NOMO-1 treated with dmso at 0.1 percent for 144 hours (cell line): ENCODE results near the gene RPGRIP1L.

Experiments
- DNase-seq: peaks from one replicate; lab custom pipeline; 2025; ENCODE audit not compliant: unreplicated experiment; lab: John Stamatoyannopoulos, UW

RPGRIP1L gene

DNA sequence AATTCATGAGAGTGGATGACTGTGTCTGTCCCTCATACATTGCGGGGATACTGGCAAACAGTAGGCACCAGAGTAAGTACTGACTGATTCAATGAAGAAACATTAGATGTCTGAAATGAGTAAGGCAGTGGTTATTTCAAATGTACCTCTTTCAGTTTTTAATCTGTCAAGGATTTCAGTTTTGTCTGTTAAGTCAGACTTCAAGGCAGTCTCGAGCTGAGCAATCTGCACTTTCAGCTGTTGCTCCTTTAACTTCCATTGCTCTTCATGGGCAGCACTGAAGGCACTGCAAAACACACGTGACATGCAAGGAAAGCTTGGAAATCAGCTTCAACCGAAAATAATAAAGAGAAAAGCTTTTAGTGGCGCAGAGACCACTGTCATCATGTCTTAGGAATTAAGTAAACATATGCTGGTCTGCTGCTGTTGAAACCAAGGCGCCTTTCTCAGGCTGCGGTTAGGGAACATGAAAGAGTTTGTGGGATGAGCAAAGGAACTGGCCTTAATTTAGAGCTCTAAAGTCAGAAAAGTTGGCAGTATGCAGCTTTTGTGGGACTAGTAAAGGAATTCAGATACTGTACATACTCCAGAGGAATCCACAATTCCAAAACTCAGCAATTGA, 38.8 kb downstream of the RPGRIP1L start:
- no peak for DNase-seq

DNA sequence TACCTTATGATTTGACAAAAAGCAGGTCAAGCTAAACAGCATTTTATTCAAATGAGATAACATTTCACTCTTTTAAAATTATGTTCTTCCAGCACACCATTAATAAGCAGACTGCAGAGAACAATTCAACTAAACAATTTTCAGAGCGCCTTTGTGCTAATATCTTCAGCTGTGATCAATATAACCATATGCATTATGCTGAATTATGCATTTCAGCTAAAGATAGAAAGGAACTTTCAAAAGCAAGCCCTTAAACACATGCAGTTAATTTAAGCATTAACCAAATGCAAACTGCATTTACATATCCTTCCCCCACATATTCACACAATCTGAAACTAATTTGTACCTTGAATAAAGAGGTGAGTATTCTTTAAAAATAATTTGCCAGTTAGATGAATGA, 41.6 kb downstream of the RPGRIP1L start:
- DNase-seq: no peak

DNA sequence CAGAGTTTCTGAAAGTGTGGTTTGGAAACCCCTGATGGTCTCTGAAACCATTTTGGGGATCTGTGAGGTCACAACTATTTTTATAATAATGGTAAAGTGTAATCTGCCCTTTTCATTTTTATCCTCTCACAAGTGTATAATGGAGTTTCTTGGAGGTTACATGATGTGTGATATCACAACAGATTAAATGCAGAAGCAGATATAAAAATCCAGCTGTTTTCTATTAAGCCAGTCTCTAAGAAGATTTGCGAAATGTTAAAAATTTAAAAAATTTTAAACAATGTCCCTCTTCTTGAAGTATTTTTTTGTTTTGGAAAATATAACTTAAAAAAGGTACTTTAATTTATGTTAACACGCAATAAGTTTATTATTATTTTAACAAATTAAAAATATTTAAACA, 48.7 kb downstream of the RPGRIP1L start:
- DNase-seq: no peak

DNA sequence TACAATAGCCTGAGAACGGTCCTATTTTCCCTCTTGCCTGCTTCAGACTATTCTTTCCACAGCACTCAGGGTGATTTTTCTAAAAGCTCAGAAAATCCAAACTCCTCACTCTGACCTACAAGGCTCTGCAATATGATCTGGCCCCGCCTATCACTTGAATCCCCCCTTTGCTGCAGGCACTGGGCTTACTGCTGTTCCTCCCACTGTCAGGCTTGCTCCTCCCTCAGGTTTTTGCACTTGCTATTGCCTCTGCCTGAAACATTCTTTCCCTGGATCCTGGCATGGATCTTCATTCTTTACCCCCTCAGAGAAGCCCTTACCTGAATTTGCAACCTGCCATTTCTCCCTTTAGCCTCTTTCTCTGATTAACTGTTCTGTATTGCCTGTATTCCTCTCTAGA, 52.3 kb downstream of the RPGRIP1L start:
- no peak for DNase-seq

DNA sequence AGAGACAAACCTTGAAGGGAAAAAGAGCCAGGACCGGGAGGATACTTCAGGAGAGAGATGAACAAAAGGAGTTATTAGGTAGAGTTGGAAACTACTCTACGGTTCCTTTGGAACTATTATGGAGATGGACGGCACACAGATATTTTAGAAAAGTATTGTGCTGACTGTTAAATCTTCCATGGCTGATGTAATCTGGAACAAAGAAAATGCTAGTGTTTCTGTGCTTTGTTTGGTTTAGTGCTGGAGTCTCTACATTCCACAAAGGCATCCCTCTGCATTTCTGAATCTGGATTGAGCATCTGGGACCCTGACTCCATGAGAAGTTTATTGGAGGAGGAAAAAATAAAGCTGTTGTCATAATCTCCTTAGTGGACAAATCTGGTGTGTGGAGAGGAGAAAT, 57.2 kb downstream of the RPGRIP1L start:
- DNase-seq: no peak

DNA sequence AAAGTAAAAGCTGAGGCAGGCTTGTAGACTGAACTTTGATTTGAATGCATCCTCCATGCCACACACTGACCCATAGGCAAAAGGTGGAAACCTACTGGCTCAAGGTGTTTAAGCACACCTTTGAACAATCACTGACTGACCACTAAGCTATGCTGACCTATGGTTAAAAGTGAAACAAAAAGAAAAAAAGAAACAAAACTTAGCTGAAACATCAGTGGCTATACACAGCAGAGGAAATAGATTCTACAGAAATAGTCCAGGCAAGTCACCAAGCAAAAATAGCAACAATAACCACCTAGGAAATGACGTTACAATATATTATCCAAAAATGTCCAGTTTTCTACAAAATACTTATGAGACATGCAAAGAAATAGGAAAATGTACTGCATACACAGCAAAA, 60.2 kb downstream of the RPGRIP1L start:
- no peak for DNase-seq

DNA sequence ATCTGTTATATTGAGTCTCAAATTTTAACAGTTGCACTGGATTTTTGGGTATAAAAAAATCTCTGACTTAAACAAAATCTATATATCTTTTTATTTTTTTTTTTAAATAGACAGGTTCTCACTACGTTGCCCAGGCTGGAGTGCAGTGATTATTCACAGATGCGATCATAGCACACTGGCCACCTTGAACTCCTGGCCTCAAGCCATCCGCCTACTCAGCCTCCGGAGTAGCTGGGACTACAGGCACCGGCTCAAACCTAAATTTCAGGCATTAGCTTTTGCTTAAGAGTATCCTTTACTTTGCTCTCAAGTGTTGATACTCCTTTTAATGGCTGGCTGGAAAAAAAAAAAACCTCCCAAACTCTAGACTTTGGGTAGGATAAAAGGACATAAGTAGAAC, 61.6 kb downstream of the RPGRIP1L start:
- no peak for DNase-seq

GRCh38 chr16:53636978-53637377, 66.7 kb downstream of the RPGRIP1L start:
- no peak for DNase-seq

DNA sequence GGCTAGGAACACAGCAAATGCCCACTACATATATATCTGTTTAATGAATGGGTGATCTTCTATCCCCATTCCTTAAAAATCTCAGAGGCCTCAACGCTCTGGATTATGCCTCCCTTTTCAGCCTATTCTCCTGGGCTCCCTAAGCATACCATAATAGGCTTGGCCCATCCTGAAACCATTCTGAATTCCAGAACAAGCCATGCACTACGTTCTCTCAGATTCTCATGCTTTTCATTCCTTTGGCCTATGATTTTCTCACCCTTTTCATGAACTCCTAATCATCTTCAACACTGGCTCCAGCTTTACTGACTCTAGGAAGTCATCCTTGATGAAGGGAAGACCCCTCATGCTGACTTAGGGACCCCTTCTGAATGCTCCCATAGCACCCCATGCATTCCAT, 71.1 kb downstream of the RPGRIP1L start:
- DNase-seq: no peak

DNA sequence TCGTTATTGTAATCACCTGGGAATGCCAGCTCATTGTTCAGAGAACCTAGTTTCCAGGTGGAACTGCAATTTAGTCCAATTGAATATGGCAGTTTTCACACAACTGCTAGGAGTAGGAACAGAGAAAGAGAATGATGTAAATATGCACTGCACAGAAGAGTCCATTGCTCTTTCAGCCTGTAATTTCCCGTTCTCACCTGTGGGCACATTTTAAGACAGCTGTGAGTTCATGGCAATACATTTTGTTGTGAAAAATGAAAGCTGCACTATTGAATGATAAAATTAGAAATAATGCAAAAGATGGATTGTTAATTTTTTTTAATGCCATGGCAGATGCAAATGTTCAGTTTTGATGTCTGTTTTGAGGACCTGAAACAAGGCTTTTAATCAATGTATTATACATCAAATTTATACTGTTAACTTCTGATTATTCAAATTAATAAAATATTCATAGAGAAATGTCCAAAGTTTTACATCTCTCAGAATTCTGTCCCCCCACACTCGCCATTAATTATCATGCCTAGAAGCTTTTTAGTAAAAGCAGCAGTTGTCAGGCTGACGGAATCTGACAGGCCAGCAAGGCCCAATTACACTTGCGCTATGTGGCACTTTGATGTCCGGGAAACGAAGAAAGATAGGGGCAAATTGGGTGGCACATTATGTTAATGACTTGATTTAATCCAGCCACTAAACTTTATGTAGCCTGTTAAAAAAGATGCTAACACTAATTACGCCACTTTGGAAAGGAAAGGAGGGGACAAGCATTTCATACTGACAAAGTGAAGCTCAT, 72.2 kb downstream of the RPGRIP1L start:
- DNase-seq: no peak

DNA sequence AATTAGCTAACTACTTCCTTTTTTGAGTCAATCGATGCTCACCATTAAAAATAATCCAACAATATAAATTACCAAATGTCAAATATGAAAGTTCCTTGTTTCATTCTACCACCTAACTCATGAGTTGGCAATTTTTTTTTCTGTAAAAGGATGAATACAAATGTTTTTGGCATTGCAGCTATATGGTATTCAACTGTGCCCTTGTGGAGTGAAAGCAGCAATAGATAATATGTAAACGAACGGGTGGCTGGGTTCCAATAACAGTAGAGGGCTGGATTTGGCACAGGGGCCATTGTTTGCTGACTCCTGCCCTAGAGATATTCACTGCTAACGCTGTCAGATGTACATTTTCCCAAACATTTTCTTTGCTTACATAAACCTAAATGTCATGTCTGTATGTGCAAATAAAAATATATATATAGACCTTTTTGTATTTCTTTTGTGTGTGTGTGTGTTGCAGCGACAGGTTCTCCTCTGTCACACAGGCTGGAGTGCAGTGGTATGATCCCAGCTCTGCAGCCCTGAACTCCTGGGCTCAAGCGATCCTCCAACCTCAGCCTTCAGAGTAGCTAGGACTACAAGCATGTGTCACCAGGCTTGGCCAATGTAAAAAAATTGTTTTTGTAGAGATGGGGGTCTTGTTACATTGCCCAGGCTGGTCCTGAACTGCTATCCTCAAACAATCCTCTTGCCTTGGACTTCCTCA, 73.9 kb downstream of the RPGRIP1L start:
- DNase-seq: no peak

GRCh38 chr16:53629151-53629550, 74.5 kb downstream of the RPGRIP1L start:
- no peak for DNase-seq

DNA sequence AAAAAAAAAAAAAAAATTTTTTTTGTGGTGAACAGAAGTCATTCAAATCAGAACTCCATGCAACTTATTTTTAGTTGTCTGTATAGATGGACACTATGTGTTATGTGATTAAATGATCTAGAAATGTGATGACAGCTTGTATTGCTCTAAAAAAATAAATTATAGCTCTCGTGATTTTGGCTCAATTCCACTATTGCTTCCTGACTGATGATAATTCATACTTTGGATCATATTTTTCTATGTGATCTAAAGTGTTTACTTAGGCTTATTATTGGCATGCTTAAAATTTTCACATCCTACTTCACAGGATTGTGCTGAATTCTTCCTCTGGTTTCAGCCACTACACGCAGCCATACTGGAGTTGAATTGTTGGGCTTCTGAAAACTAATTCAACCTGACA, 76.8 kb downstream of the RPGRIP1L start:
- DNase-seq: no peak

GRCh38 chr16:53626161-53626560, 77.5 kb downstream of the RPGRIP1L start:
- DNase-seq: no peak

- no peak for DNase-seq
Observed at GRCh38 chr16:53625221-53625620, 78.4 kb downstream of the RPGRIP1L start.

DNA sequence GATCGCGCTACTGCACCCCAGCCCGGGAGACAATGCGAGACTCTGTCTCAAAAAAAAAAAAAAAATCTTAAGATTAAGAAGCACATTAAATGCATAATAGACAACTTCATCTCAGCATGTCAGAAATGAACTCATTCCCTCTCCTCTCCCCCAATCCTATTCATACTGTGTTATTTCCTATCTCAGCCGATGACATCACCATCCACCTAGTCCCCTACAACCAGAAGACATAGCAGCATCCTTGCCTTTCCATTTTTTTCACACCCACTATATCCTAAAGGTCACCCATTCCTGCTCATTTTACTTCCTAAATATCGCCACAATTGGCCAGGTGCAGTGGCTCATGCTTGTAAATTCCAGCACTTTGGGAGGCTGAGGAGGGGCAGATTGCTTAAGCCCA, 81.3 kb downstream of the RPGRIP1L start:
- DNase-seq: no peak

GRCh38 chr16:53620476-53620875, 83.2 kb downstream of the RPGRIP1L start:
- no peak for DNase-seq

- DNase-seq: no peak
Observed at GRCh38 chr16:53619235-53619634, 84.4 kb downstream of the RPGRIP1L start.

DNA sequence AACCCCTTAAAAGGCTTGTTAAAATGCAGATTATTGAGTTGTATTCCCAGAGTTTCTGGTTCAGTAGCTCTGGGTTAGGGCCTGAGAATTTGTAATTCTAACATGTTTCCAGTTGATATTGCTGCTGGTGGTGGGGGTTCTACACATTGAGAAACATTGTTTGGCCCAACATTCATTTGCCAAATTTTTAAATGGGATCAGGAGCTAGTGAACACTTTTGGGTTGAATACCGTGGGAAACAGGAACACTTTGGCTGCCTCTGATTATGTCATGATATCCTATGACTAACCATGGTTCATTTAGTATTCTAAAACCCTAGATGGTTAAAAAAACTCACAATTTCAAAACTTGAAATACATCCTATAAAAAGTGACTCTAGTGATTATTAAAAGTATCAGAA, 89.3 kb downstream of the RPGRIP1L start:
- no peak for DNase-seq

DNA sequence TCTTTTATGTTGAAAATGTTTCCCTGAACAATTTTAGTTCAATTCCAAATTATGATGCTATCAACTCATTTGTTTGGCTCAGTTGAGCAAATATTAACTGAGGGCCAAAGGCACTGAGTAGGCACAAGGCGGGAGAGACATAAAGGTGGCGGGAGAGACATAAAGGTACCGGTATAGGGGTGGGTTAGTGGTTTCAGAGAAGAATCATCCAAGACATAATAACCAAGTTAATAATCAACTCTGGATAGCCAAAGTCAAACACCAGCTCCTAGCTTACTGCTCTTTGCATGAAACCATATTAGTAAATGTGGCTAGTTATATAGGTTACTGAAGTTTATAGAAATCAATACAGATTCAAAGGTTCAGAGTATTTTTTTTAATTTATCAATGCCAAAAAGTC, 91.7 kb downstream of the RPGRIP1L start:
- no peak for DNase-seq

DNA sequence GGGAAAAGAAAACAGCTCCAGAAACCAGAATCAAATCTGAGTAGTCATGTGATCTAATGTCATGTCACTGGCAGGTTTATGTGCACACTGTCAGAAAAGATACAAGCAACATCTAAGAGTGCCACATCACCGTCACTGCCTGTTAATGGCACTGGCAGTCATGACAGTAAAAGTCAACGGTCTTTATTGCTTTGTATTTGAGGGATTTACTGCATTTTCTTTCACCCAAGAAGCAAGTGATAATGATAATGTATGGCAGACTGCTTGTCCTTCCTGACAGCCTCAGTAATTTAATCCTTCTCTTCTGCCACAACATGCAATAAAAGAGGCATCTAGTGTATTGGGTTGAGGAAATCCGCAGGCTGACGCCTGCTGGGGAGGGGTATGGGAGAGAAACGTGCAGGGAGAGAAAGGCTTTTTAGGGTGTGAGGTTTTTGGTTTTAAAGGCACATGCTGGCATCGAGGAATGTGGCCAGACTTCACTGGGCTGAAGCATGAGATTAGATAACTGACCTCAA, 92.4 kb downstream of the RPGRIP1L start:
- no peak for DNase-seq

GRCh38 chr16:53609536-53609935, 94.1 kb downstream of the RPGRIP1L start:
- no peak for DNase-seq
